DMS153 treated with DMSO at 0.1 percent for 48 hours (cell line): ENCODE results near the gene ZNF117.
"Not testable (repeated sequence)": the region's sequence is repeated elsewhere in the genome, so short reads cannot be mapped to it uniquely, and the experiment has no call there.

Source experiments
- DNase-seq: peaks from one replicate; lab custom pipeline; 2025; ENCODE audit not compliant: unreplicated experiment; lab: John Stamatoyannopoulos, UW

Gene ZNF117

DNA sequence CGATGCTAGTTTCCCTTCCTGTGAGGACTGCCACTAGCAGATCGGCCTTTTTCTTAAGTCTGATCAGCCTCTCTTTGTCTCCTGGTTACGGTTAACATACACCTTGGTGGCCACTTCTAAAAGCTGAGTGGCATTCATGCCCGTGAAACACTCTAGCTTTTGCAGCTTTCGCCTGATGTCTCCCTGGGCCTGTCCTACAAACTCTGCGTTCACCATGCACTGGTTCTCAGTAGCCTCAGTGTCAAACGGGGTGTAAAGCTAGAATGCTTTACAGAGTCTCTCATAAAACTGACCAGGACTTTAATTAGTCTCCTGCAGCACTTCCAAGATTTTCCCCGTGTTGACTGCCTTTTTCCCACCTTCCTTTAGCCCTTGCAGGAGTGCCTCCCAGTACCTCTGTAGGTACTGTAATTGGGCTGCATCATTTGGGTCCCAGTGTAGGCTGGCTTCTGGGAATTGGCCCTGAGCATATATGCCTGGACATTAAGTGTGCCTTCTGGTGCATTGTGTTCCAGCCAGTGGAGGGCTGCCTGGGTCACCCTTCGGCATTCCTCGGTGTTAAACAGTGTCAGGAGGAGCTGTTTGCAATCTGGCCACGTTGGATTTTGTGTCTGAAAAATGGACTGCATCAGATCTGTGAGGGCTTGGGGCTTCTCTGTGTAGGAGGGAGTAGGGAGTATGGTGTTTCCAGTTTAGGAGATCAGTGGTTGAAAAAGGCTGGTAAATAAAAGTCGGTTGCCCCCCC is 6.5 kb upstream of the ZNF117 start:
- no peak for DNase-seq

DNA sequence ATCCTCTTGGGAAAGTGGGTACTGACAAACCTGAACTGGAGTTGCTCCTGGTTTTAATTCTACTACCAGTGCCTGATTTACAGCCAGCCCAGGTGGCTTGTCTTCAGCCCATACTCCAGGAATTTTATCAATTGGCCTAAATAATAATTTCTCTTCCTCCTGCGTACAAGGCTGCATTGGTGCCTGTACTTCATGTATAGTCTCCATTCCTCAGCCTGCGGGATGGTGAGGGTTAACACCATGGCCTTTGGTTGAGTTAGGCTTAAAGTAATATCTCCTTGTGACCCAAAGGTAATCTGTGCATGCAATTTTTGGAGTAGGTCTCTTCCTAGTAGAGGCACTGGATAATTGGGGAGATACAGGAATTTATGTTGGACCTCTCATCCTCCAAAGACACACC is 5.5 kb upstream of the ZNF117 start:
- DNase-seq: no peak

DNA sequence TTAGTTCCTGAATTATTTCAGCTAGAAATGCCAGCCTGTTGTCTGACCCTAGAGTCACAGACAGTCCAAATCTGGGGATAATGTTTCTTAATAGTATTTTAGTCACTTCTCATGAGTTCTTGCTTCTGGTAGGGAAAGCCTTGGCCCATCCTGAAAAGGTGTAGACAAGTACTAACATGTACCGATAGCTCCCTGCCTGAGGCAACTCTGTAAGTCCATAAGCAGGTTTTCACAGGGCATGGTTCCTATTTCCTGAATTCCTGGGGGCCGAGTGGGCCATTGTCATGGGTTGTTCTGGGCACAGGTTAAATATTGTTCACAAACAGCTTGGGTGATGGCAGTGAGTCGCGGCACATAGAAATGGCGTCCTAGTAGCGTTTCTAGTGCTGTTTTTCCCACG is 3.1 kb upstream of the ZNF117 start:
- DNase-seq: no peak

DNA sequence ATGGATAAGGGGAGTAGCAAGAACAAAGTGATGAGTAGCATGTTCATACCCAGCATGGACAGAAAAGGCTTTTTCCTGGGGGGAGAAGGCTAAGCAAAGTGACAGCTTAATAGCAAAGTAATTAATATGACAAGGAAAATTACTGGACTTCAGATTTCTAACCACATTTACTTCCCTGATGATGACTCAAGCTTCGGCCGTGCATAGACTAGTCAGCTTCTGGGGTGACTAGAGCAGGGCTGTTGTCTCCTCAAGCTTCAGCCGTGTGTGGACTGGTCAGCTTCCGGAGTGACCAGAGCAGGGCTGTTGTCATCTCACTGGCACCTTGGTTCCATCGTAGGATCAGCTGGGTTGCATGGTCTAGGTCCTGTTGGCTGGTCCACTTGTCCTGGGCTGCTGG is 2.1 kb upstream of the ZNF117 start:
- DNase-seq: no peak

DNA sequence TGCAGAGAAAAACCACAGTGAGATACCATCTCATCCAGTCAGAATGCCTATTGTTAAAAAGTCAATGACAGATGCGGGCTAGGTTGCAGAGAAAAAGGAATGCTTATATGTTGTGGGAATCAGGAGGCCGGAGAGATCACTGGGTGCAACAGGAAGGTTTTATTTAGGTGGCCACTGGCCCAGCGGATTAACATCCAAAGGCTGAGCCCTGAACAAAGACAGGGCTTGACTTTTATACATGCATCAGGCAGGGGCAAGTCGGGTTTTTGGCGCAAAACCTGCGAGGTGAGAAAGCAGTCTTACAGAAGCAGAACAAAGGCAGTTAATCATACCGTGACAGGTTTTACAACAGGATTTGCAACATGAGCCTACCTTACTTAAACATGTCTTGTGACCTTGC is 620 bp downstream of the ZNF117 start:
- DNase-seq: no peak

DNA sequence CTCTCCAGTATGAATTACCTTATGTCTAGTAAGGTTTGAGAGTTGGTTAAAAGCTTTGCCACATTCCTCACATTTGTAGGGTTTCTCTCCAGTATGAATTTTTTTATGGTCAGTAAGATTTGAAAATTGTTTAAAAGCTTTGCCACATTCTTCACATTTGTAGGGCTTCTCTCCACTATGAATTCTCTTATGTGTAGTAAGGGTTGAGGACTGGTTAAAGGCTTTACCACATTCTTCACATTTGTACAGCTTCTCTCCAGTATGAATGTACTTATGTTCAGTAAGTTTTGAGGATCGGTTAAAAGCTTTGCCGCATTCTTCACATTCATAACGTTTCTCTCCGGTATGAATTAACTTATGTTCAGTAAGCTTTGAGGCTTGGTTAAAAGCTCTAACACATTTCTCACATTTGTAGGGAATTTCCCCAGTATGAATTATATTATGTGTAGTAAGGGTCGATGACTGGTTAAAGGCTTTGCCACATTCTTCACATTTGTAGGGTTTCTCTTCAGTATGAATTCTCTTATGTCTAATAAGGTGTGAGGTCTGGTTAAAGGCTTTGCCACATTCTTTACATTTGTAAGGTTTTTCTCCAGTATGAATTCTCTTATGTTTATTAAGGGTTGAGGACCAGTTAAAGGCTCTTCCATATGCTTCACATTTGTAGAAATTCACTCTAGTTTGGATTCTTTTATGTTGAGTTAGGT is 12.2 kb downstream of the ZNF117 start:
- no peak for DNase-seq

DNA sequence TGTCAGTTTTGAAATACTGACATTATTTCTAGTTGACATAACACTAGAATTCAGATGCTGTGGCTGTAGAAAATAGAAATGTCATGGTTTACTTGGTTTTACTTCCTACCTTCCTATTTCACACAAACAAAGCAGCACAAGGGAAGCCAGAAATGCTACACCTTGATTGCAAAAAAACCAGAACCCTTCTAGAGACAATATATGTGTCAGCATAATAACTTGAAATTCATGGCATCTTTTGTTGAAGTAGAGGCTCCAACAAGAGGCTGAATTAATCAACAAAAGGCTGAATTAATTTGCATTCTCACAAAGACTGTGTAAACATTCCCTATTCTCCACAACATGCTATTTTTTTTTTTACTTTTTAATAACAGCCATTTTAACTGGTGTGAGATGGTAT is 25.2 kb downstream of the ZNF117 start:
- no peak for DNase-seq

DNA sequence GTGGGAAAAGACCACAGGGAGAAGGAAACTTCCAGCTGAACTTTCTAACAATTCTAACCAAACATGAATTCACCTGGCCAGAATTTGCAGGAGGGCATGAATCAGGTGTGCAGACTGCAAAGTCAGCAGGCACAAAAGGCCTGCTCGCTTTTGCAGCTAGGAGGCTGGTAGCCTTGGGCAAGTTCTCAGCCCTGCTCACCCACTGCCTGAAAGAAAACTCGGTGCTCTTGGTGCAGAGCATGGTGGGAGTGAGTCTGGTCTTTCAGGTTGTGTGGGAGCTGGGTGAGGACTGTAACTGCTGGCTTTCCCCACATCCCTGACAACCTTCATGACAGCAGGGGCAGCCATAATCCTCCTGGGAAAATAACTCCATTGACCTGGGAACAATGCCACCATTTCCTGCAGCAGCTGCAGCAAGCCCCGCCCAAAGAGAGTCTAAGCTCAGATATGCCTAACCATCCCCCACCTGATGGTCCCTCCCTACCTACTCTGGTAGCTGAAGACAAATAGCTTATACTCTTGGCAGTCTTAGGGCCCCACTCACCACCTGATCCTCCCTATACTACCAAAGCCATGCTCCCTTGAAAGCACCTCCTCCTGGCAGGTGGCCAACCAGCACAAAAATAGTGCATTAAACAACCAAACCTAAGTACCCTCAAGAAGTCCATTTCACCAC is 31.6 kb downstream of the ZNF117 start:
- DNase-seq: peak; percentile 11

DNA sequence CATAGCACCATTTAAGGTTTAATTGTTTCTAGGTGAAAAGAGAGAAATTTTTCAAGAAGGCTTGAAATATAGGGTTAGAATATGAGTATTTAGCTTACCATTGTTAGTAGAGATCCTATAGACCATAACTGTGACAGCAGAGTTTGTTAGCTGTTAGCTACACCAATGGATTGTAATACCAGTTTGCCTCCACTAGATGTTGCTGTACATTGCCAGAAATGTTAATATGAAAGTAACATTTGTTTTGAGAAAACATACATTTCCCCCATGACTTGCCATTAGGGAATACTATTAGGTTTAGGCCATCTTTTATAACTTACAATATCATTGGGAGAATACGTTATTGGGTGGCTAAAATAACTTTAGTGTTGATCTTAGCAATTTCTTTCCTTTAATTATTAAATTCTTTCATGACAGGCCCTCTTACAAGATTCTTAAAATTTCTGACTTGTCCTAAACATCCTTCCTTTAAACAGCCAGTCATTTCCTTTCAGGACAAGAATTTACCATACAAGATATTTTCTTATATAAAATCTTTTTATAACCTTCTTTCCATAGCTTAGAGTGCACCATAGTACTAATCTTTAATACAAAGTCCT is 39.5 kb downstream of the ZNF117 start:
- no peak for DNase-seq

DNA sequence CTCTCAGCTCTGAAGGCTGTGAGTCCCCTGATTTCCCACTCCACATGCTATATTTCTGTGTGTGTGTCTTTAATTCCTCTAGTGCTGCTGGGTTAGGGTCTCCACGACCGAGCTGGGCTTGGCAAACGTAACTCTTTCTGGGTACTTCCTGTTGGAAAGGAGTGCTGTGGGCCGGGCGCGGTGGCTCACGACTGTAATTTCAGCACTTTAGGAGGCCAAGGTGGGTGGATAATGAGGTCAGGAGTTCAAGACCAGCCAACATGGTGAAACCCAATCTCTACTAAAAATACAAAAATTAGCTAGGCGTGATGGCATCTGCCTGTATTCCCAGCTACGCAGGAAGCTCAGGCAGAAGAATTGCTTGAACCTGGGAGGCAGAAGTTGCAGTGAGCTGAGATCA is 40.2 kb downstream of the ZNF117 start:
- DNase-seq: not testable (repeated sequence)

DNA sequence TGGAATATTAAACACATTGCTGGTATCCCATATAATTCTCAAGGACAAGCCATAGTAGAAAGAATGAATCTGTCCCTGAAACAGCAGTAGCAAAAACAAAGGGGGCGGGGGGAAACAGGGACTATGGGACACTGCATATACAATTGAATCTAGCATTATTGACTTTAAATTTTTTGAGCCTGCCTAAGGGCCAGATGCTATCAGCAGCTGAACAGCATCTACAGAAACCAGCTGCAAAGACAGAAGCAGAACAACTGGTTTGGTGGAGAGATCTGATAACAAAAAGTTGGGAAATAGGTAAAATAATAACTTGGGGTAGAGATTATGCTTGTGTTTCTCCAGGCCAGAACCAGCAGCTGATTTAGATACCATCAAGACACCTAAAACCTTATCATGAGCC is 42.1 kb downstream of the ZNF117 start:
- DNase-seq: not testable (repeated sequence)

DNA sequence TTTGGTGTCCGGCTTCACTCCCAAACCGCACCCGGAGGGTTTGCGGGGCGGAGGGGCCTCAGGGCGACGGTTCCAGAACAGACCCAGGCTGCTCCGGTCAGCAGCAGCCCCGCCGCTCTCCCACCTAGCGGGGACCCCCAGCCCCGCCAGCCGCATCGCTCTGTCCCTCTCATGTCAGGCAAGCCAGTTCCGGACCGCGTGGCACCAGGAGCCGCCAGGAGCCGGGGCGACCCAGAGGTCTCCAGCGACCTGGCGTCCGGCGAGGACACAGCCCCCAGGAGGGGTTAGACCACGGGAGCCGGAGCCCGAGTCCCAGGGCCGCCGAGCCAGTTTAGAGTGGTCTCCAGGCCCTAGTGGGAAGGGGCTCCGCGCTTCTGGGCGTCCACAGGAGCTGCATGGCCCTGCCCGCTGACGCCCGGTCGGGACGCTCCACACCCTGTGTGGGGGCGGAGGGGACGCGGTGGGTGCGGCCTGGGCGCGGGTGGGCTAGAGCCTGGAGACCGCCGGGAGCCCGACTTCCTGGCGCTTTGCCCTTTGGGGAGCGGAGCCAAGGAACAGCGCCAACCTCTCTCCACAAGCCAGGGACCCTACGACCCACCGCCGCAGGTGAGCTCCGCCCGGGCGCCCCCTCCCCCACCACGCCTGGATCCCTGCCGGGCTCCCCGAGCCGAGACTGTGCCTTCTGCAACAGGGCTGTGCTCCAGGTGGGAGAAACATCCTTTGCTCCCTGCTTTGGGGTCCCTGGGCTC is 43.4 kb downstream of the ZNF117 start:
- DNase-seq: no peak

DNA sequence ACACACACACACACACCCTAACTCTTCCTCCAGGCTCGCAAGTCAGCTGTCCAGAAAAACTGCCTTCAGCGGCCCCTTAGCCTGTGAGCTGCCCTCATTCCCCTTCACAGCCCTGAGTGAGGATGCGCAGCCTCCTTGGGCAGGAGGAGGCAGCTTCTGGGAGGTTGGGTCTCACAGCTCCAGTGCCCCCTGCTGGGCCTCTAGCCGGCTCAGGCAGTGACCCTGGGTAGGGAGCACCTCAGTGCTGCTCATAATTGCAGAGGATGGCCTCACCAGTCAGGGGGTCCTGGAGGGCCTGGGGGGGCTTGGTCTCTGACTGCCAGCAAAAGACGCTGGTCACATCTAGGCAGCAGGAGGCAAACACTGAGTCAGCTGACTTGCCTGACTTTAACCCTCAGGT is 44.1 kb downstream of the ZNF117 start:
- DNase-seq: no peak

DNA sequence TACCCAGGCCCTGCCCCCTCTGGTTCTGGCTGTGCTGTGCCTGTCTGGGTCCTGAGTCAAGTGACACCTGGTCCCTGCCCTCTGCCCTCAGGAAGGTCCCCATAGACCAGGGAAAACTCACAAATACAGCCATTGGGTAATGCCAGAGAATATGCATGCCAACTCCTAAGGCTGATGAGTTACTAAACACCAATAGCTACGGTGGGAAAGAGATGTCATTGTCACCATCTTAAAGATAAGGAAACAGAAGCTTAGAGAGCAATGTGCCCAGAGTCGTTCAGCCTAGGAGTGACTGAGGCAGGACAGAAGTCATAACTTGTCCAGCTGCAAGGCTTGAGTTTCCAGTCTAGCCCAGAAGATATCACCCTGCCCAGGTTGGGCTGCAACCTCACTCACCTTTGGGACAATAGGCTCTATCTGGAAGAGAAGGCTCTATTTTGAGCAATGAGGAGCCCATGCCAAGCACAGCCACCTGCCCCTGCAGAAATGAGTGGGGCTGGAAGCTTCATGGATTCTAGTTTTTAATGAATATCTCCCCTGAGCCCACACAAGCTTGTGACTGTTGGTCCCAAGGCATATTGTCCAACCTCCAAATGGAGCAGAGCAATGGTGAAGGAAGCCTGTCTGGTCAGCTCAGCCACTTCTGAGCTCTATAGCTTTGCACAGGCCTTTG is 45.2 kb downstream of the ZNF117 start:
- DNase-seq: no peak

DNA sequence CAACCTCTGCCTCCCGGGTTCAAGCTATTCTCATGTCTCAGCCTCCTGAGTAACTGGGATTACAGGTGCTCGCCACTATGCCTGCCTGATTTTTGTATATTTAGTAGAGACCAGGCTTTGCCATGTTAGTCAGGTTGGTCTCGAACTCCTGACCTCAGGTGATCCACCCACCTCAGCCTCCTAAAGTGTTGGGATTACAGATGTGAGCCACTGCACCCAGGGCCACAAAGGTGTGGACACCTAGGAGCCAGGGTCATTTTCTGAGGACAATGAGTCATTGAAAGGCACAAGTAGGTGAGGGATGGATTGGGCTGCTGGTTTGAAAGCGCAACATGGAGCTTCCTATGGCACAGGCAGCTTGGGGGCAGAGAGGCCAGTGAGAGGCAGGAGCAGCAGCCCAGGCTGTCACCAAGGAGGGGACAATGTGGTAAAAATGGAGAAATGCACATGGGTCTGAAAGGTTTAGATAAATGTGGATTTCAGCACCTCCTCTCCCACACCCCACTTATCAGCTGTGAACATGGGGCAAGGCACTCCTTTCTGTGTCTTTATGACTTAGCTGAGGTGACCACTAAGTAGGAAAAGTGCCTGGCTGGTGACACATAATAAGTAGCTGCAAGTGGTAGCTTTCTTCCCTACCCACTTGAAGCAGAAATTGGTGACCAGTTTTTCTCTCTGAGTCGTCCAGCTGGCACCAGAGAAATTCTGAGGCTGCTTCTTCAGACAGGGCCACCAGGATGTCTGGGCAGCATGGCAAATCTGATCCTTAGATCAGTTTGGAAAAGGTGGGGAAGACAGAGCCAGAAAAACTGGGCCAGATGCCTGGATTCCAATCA is 46.0 kb downstream of the ZNF117 start:
- not testable (repeated sequence) for DNase-seq

DNA sequence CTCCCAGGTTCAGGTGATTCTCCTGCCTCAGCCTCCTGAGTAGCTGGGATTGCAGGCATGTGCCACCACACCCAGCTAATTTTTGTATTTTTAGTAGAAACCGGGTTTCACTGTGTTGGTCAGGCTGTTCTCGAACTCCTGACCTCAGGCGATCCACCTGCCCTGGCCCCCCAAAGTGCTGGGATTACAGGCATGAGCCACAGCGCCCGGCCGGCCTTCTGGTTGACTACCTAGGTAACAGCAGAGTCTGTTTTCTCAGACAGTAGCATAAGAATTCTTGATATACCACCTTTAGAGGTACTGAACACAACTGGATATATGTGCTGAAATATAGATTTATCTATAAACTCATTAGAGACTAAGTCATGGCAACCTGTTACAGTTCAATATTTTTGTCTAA is 50.8 kb downstream of the ZNF117 start:
- not testable (repeated sequence) for DNase-seq

DNA sequence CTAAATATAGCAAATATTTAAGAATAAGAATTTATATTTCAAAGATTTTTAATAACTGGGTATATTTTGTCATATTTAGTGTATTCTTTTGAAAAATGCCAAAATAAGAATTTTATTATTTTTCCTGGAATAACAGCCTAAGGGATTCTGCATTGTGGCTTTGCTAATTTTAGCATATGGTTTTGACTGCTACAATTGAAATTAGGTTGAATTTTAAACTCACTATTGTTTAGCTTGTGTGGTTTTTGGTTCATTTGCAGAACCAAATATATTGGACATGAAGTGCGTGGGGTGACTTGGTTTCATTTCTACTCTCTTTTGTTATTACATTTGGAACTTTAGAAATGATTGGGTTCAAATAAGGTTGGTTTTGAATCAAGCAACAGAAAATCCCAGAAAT is 52.3 kb downstream of the ZNF117 start:
- no peak for DNase-seq

DNA sequence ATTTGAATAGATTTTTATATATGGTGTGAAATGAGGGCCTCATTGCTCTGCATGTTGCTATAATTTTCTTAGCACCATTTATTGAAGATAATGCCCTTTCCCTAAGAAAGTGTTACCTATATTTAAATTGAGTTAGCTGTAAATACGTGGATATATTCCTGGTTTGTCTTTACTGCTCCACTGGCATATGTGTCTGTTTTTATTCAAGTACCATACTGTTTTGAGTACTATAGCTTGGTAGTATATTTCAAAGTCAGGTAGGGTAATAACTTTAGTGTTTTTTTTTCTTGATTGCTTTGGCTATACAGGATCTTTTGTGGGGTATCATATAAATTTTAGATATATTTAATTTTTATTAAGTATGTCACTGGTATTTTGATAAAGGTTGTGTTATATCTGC is 56.4 kb downstream of the ZNF117 start:
- DNase-seq: no peak
